Naive thymus-derived CD4-positive, alpha-beta T cell (primary cell): ENCODE results near the gene SPAG5. TPM values are rescaled to one million over a fixed set of nuclear protein-coding genes. Genes with fewer than 3 reads are reported as not detected.

ENCODE experiments used
- ATAC-seq: fragments of 150-1000 bp; cut with Tn5 transposase; 2 replicates; pipeline ENCODE4 v1.10.0; 2021; ENCODE audit warnings: mild to moderate bottlenecking, moderate library complexity
- CTCF ChIA-PET: fragments of 350-600 bp; sonication (Branson Sonifier 250); formaldehyde crosslinking; loops from one replicate; lab custom pipeline; 2021; ENCODE audit warnings: antibody characterized with exemption; lab: Charles Lee
- POLR2A ChIA-PET: fragments of 350-600 bp; sonication (Branson Sonifier 250); formaldehyde crosslinking; loops from one replicate; lab custom pipeline; 2021; ENCODE audit warnings: antibody characterized with exemption, inconsistent platforms; lab: Charles Lee
- DNase-seq, 9 donors: peaks; one replicate each; pipeline versions ENCODE4 v3.0.0 to v3.0.0-alpha.2; 2020 to 2022; ENCODE audit warnings: mixed read lengths in 1 of 9
- H3K27ac ChIP-seq: one replicate; pipeline ENCODE4 v1.7.0; 2013; ENCODE audit warnings: mild to moderate bottlenecking, low read depth, low read length, moderate library complexity
- H3K27me3 ChIP-seq, 2 donors: one replicate each; pipeline ENCODE4 v1.7.0; 2013; ENCODE audit warnings: low read length in 2 of 2, mild to moderate bottlenecking in 2 of 2, moderate library complexity in 2 of 2; ENCODE audit not compliant: control insufficient read depth in 2 of 2, insufficient read depth in 2 of 2
- H3K36me3 ChIP-seq, 3 experiments: 1 replicate in 2 of 3; 2 replicates in 1 of 3; pipeline ENCODE4 v1.7.0; 2013; ENCODE audit warnings: low read length in 3 of 3, mild to moderate bottlenecking in 3 of 3, moderate library complexity in 1 of 3; ENCODE audit not compliant: insufficient read depth in 3 of 3, control insufficient read depth in 2 of 3
- H3K4me1 ChIP-seq, 2 donors: one replicate each; pipeline ENCODE4 v1.7.0; 2013; ENCODE audit warnings: low read length in 2 of 2, mild to moderate bottlenecking in 2 of 2, moderate library complexity in 1 of 2; ENCODE audit not compliant: control insufficient read depth in 2 of 2, insufficient read depth in 2 of 2
- H3K4me3 ChIP-seq: 2 replicates; pipeline ENCODE4 v1.7.0; 2013; ENCODE audit warnings: mild to moderate bottlenecking, low read length
- H3K9me3 ChIP-seq, 3 experiments: 1 replicate in 2 of 3; 2 replicates in 1 of 3; pipeline ENCODE4 v1.7.0; 2013; ENCODE audit warnings: low read length in 3 of 3; ENCODE audit not compliant: control insufficient read depth in 2 of 3
- H3K27ac Mint-ChIP-seq, 9 donors: one replicate each; pipeline ENCODE4 v1.8.0; 2020 to 2022; ENCODE audit warnings: mixed read lengths in 9 of 9, mild to moderate bottlenecking in 8 of 9, moderate library complexity in 5 of 9, inconsistent platforms in 2 of 9
- H3K27me3 Mint-ChIP-seq, 5 donors: one replicate each; pipeline ENCODE4 v1.8.0; 2021 to 2022; ENCODE audit warnings: mixed read lengths in 5 of 5, mild to moderate bottlenecking in 1 of 5
- H3K36me3 Mint-ChIP-seq, 5 donors: one replicate each; pipeline ENCODE4 v1.8.0; 2020 to 2022; ENCODE audit warnings: mixed read lengths in 5 of 5, mild to moderate bottlenecking in 3 of 5, inconsistent platforms in 1 of 5
- H3K4me1 Mint-ChIP-seq, 7 donors: one replicate each; pipeline ENCODE4 v1.8.0; 2020 to 2022; ENCODE audit warnings: mixed read lengths in 7 of 7, mild to moderate bottlenecking in 3 of 7, inconsistent platforms in 1 of 7
- H3K4me3 Mint-ChIP-seq, 10 donors: one replicate each; pipeline ENCODE4 v1.8.0; 2020 to 2022; ENCODE audit warnings: mild to moderate bottlenecking in 10 of 10, mixed read lengths in 10 of 10, moderate library complexity in 6 of 10, inconsistent platforms in 2 of 10
- H3K9me3 Mint-ChIP-seq, 11 donors: one replicate each; pipeline ENCODE4 v1.8.0; 2020 to 2022; ENCODE audit warnings: mixed read lengths in 11 of 11, mild to moderate bottlenecking in 4 of 11, inconsistent platforms in 1 of 11, moderate library complexity in 1 of 11
- intact Hi-C, 2 donors: fragments of 100-400 bp; cut with micrococcal nuclease; formaldehyde crosslinking; loops; one replicate each; pipeline ENCODE4 v1.15.1; 2023
- polyA plus RNA-seq, 2 donors: library from polyadenylated mRNA; unstranded; fragments of 300-500 nt; fragmentation: Illumina TruSeq; gene quantifications; one replicate each; pipeline ENCODE4 v1.2.3, GENCODE V29; 2021
- total RNA-seq, 6 experiments: library from RNA in 5 of 6; stranded (reverse) in 5 of 6; gene quantifications; 1 replicate in 5 of 6; 2 replicates in 1 of 6; pipeline ENCODE4 v1.2.3 and lab custom pipeline; 2021 to 2026

Gene SPAG5
- total and polyA plus RNA-seq, 7 experiments from 2014 or later, result 1.6 to 95.3 (median 11.8) TPM

- H3K36me3 ChIP-seq, result peaks cover 14 to 41% (median 20%) of the 10 kb centered on the region in 3 experiments
These were observed 46.4 kb downstream of the SPAG5 start, which contains the start of gene UNC119 for GRCh38 chr17:28552176-28552999. TSS of gene UNC119 (minus strand) at chr17:28552624. CDS start at chr17:28552557, 67 bp downstream.

GRCh38 chr17:28551421-28552175 is 47.2 kb downstream of the SPAG5 start:
- Histone ChIP-seq H3K27ac (peak overlapping the region; percentile 89), H3K27me3 (no peaks in the 10 kb centered on the region), H3K36me3 (peaks cover 12 to 33% (median 14%) of the 10 kb centered on the region in 3 experiments), H3K9me3 (no peaks in the 10 kb centered on the region), H3K4me3 (peak overlapping the region; percentile 54), H3K4me1 (peaks cover 35 to 44% of the 10 kb centered on the region in 2 donors)
- Mint-ChIP-seq H3K4me3 (peak overlapping the region; percentile 85 to 100 (median 92)), H3K36me3 (peaks cover 7 to 30% (median 18%) of the 10 kb centered on the region in 5 donors), H3K4me1 (peaks cover 42 to 63% (median 54%) of the 10 kb centered on the region in 7 donors), H3K27ac (peak overlapping the region; percentile 82 to 98 (median 93)), H3K9me3 (no peaks in the 10 kb centered on the region), H3K27me3 (no peaks in the 10 kb centered on the region)
- intact Hi-C loops, result loop anchor here (1.0 to 5.0 kb wide), 8 partner anchors 11 to 509 kb away; partner anchors contain the start of genes PIGS (in 2 of the 2), SPAG5 (in 2 of the 2), ALDOC (in 1 of the 2) and BLTP2 (in 1 of the 2)
- no peak for ATAC-seq
- ChIA-PET POLR2A (interaction anchor here (0.6 to 10.1 kb wide), 7 partner anchors 19 to 110 kb away, joined by 3 to 102 read pairs (median 5); partner anchors contain the start of genes ALDOC, PIGS, SDF2 and SPAG5), CTCF (interaction anchor here (0.8 to 1.1 kb wide), 3 partner anchors 12 to 69 kb away, joined by 3 to 4 read pairs (median 4); no protein-coding TSS in a partner anchor)
- DNase-seq, result no peak

More at GRCh38 chr17:28552176-28552999, 46.4 kb downstream of the SPAG5 start, which contains the start of gene UNC119:
- peak within 1 kb of the TSS; percentile 54 for H3K4me3 ChIP-seq
- Mint-ChIP-seq H3K36me3 (peaks cover 8 to 35% (median 23%) of the 10 kb centered on the region in 5 donors), H3K4me1 (peaks cover 42 to 62% (median 54%) of the 10 kb centered on the region in 7 donors), H3K9me3 (no peaks in the 10 kb centered on the region), H3K27ac (peak within 1 kb of the TSS; percentile 91 to 98 (median 95)), H3K4me3 (peak within 1 kb of the TSS; percentile 85 to 100 (median 92)), H3K27me3 (no peaks in the 10 kb centered on the region)
- DNase-seq (peak; percentile 59 to 87 (median 76)), ATAC-seq (peak; percentile 84)
- H3K27me3 ChIP-seq, result no peaks in the 10 kb centered on the region
- H3K27ac ChIP-seq, result peak within 1 kb of the TSS; percentile 89
- no peaks in the 10 kb centered on the region for H3K9me3 ChIP-seq
- POLR2A ChIA-PET, result interaction anchor here (0.7 to 10.1 kb wide), 5 partner anchors 18 to 48 kb away, joined by 3 to 102 read pairs (median 4); partner anchors contain the start of genes ALDOC, PIGS and SPAG5
- intact Hi-C loops, result loop anchor here (1.0 to 5.0 kb wide), 7 partner anchors 12 to 510 kb away; partner anchors contain the start of genes PIGS (in 2 of the 2), SPAG5 (in 2 of the 2), ALDOC (in 1 of the 2) and NLK (in 1 of the 2)
- peaks cover 35 to 44% of the 10 kb centered on the region in 2 donors for H3K4me1 ChIP-seq
- CTCF ChIA-PET, result interaction anchor here (0.8 to 1.5 kb wide), 5 partner anchors 12 to 68 kb away, joined by 3 to 4 read pairs (median 3); partner anchors contain the start of gene PIGS

GRCh38 chr17:28550858-28551257 is 48.0 kb downstream of the SPAG5 start:
- H3K4me1 Mint-ChIP-seq, result peaks cover 42 to 63% (median 54%) of the 10 kb centered on the region in 7 donors
- intact Hi-C loops, result loop anchor here in 1 of 2 donors (2.0 to 5.0 kb wide), 3 partner anchors 94 to 509 kb away; partner anchors contain the start of genes BLTP2, NLK, SARM1 and VTN
- Histone ChIP-seq H3K27ac (peak overlapping the region; percentile 89), H3K27me3 (no peaks in the 10 kb centered on the region), H3K9me3 (no peaks in the 10 kb centered on the region), H3K4me3 (peak overlapping the region; percentile 8), H3K36me3 (peaks cover 5 to 26% (median 8%) of the 10 kb centered on the region in 3 experiments), H3K4me1 (peaks cover 35 to 44% of the 10 kb centered on the region in 2 donors)
- H3K9me3 Mint-ChIP-seq, result no peaks in the 10 kb centered on the region
- ChIA-PET POLR2A (interaction anchor here (1.1 to 10.1 kb wide), 6 partner anchors 19 to 111 kb away, joined by 3 to 102 read pairs (median 6); partner anchors contain the start of genes ALDOC, PIGS, SDF2 and SPAG5), CTCF (interaction anchor here (1.1 kb wide), 2 partner anchors 10 to 11 kb away, joined by 3 to 4 read pairs; no protein-coding TSS in a partner anchor)
- H3K27me3 Mint-ChIP-seq, result no peaks in the 10 kb centered on the region
- ATAC-seq, result no peak
- no peak for DNase-seq
- peak overlapping the region; percentile 82 to 98 (median 92) for H3K27ac Mint-ChIP-seq
- peak overlapping the region in 9 of 10 donors; percentile 85 to 100 (median 93) for H3K4me3 Mint-ChIP-seq
- H3K36me3 Mint-ChIP-seq, result peaks cover 0 to 23% (median 11%) of the 10 kb centered on the region in 5 donors

DNA sequence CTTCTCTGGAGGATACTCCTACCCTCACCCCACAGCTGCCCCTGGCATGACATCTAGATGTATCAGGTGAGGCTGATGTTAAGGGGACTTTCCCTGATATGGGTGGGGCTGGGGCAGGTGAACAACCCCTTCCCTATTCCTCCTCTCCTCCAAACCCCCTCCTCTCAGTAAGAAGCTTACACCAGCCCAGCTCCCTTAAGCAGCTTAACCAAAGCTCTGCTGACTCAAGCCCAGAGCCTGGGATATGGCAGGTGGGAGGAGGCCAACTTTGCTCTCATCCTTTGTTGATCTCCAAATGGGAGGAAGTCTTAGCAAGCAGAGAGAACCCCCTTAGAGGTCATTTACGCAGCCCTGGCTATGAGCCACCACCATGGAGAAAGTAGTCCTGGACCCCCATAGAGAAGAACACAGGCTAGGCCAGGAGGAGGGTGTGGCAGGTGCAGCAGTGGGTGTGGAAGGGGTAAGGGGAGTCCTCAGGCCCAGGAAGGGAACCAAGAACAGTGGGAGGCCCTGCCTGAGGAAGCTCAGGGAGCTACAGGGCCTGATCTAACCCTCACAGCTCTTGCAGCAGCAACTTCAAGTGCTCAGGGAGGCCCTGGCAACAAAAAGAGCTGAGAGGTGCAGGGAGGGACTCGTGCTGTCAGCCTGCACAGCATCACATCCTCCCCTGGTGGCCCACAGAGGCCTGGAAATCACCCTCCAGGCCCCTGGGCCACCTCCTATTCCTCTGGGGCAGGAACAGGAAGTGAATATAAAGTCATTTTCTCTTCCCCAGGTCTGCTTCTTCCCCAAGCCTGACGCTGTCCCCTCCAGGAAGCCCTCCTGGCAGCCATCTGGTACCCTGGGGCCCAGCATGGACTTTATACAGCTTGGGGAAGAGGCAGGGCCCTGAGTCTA is 49.3 kb downstream of the SPAG5 start:
- ATAC-seq (peak; percentile 82), DNase-seq (peak; percentile 50 to 84 (median 64))
- H3K27me3 ChIP-seq, result no peaks in the 10 kb centered on the region
- Mint-ChIP-seq H3K27me3 (no peaks in the 10 kb centered on the region), H3K36me3 (peaks cover 0 to 20% (median 10%) of the 10 kb centered on the region in 5 donors), H3K9me3 (no peaks in the 10 kb centered on the region), H3K4me3 (peak overlapping the region; percentile 11 to 100 (median 64)), H3K27ac (peak overlapping the region; percentile 82 to 98 (median 92)), H3K4me1 (peaks cover 43 to 63% (median 55%) of the 10 kb centered on the region in 7 donors)
- POLR2A ChIA-PET, result interaction anchor here (0.6 to 10.1 kb wide), 10 partner anchors 12 to 1519 kb away, joined by 3 to 102 read pairs (median 4); partner anchors contain the start of genes ALDOC, PIGS, SPAG5 and SUPT6H
- intact Hi-C loops, result loop anchor here (1.0 to 10.0 kb wide), 9 partner anchors 27 to 507 kb away; partner anchors contain the start of genes ALDOC (in 1 of the 2), BLTP2 (in 1 of the 2), IFT20 (in 1 of the 2) and NLK (in 1 of the 2)
- H3K36me3 ChIP-seq, result peaks cover 3 to 13% (median 7%) of the 10 kb centered on the region in 3 experiments
- peaks cover 35 to 44% of the 10 kb centered on the region in 2 donors for H3K4me1 ChIP-seq
- CTCF ChIA-PET, result interaction anchor here (0.5 to 2.1 kb wide), 7 partner anchors 9 to 117 kb away, joined by 3 to 13 read pairs (median 4); partner anchors contain the start of gene PIGS
- peak overlapping the region; percentile 33 for H3K4me3 ChIP-seq
- H3K27ac ChIP-seq, result peak overlapping the region; percentile 89
- no peaks in the 10 kb centered on the region for H3K9me3 ChIP-seq
